ENCODE results near the gene COPS6.

COPS6 gene

GRCh38 chr7:100088621-100089457 is at the start of gene COPS6:
TSS of gene COPS6 (plus strand) at chr7:100088969. CDS start at chr7:100088991, 22 bp downstream.
- peak; percentile 85 for DNase-seq

DNA sequence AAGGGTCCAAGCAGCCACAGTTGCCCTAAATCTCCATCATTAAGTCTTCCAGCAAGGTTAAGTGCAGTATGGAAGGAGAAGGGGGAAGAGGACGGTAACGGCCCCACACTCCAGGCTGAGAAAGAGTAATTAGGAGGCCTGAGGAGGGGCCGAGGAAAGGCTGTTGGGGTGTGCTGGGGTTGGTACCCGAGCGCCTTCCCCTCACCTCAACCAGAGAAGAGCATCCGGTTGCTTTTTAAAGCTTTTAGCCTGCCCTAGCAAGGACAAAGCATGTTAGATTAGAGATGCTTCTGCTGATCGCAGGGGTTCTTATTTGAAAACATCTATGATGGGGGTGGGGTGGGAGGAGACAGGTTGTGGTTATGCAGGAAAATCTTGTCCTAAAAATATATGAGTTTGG is 48.2 kb upstream of the COPS6 start:
- DNase-seq = no peak

DNA sequence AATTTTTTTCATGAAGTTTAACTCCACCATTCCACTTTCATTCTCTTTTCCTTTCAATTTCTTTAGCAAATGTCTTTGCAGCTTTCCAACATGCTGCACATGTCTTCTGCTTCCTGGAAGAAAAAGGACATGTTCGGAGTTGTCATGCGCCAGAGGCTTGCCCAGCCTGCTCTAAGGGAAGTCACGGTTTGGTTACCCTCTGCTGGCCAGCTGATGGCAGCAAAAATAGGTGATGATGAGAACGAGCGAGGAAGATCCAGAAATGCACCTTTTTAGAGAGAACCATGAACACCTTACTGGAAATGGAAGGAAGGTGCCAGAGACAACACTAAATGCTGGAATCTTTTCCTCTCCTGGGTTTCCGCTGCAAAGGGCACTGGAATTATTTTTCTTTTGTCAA is 44.1 kb upstream of the COPS6 start:
- peak; percentile 13 for DNase-seq

DNA sequence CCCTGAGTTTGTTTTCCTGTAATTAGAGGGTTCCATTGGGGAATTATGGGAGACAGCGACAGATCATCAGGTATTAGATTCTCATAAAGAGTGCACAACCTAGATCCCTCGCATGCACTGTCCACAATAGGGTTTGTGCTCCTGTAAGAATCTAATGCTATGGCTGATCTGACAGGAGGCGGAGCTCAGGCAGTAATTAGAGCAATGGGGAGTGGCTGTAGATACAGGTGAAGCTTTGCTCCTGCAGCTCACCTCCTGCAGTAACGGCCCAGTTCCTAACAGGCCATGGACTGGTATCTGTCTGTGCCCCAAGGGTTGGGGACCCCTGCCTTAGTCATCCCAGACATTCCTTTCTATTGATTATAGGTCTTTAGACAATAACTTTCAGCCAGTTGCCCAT is 40.1 kb upstream of the COPS6 start:
- no peak for DNase-seq

- DNase-seq = peak; percentile 87
These were observed 39.1 kb upstream of the COPS6 start, which contains the start of gene ZSCAN21 for GRCh38 chr7:100049441-100050291. TSS of gene ZSCAN21 (plus strand) at chr7:100049774. CDS start at chr7:100057007, 7,233 bp downstream.

GRCh38 chr7:100051611-100052010 is 37.2 kb upstream of the COPS6 start:
- no peak for DNase-seq

- DNase-seq = peak; percentile 88
These were observed 35.6 kb upstream of the COPS6 start for GRCh38 chr7:100053215-100053614.

- no peak for DNase-seq
These were observed 31.8 kb upstream of the COPS6 start for GRCh38 chr7:100057006-100057405.

- no peak for DNase-seq
These were observed 29.5 kb upstream of the COPS6 start for GRCh38 chr7:100059251-100059739.

DNA sequence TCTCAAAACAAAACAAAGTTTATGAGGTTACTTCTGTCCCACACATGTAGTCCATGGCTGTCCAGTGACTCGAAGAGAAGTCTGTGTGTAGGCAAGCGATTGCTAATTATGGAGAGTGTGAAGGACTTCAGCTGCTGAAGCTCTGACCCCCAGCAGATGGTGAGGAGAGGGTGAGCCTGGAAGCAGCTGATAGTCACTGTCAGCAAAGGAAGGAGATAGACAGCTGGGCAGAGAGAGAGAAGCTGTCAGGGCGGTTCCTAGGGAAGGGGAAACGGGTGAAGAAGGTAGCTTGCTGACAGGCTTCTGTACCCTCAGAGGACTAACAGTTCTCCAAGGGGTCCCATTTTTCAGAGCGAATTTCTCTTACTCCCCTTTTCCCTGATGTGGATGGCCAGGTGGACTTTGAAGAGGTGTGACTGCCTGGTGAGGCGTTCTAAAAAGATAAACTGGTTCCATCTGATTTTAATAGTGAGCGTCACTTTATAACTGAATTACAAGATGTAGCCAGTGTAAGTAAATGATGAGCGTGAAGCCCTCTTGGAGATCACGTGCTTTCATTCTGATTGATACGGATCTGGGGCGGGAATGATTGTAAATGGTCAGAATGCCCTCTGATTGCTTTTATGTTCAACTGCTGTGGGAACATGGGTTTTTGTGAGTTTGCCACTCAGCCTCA is 27.1 kb upstream of the COPS6 start:
- DNase-seq = no peak

GRCh38 chr7:100063376-100063775 is 25.4 kb upstream of the COPS6 start:
- no peak for DNase-seq

GRCh38 chr7:100064162-100064561 is 24.6 kb upstream of the COPS6 start:
- no peak for DNase-seq

DNA sequence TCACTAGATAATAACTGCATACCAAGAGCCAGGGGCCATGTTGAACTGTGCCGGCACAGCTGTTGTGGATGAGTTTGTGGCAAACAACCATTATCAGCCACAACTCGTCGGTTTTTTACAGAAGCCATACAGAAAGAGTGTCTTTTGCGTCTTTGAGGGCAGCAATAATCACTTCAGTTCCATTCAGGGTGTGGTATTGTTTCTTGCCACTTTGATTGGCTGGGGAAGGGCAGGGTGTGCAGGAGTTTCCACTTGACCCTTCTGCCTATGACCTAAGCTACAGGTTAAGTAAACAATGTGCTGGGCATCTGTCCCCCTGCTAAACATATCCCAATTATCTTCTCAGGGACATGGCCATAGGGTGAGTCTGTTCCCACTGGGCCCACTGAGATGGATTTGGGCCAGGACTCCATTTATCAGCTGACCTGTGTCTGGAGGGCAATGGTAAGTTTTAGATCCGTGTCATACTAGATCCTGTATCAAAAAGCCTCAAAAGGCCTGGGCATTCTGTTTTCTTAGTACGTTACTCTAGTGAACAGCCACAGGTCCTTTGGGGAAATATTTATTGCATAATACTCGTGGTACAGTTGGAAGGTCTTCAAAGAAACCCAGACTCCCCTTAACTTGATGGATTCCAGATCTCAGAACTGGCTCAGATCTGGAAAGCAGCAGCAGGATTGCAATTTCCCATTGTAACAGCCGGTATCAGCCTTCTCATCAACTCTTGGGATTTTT is 23.1 kb upstream of the COPS6 start:
- DNase-seq = no peak

- DNase-seq = peak; percentile 8
These were observed 21.8 kb upstream of the COPS6 start for GRCh38 chr7:100066953-100067352.

DNA sequence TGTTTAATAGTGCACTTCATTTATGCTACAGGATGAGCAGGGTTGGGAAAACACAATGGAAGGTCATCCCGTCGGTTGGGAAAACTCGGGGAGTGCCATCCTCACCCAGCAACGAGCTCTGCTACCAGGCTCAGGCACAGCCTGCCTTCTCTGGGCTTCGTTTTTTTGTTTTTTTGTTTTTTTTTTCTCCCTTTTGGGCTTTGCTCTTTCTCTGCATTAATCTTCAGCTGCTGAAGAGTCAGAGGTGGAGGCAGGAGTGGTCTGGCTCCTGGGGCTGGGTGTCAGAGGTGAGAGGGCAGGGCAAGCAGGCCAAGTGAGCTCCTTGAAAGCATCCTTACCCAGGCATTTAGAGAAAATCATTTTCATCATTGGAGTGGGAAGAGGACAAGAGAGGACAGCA is 18.8 kb upstream of the COPS6 start:
- no peak for DNase-seq

- no peak for DNase-seq
These were observed 17.6 kb upstream of the COPS6 start for GRCh38 chr7:100071018-100071723.

GRCh38 chr7:100072462-100072861 is 16.3 kb upstream of the COPS6 start:
- no peak for DNase-seq

DNA sequence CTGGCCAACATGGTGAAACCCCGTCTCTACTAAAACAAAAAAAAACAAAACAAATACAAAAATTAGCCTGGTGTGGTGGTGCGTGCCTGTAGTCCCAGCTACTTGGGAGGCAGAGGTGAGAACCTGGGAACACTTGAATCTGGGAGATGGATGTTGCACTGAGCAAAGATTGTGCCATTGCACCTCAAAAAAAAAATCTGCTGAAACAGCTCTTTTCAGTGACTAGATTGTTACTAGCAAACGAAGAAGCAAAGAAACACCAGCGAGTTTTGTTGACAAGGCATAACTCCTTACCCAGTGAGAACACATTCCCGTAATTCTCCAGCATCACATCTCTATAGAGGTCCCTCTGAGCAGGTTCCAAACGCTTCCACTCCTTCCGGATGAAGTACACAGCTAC is 13.9 kb upstream of the COPS6 start:
- DNase-seq = no peak

- no peak for DNase-seq
These were observed 13.4 kb upstream of the COPS6 start for GRCh38 chr7:100075418-100075817.

GRCh38 chr7:100077205-100077604 is 11.6 kb upstream of the COPS6 start:
- no peak for DNase-seq

DNA sequence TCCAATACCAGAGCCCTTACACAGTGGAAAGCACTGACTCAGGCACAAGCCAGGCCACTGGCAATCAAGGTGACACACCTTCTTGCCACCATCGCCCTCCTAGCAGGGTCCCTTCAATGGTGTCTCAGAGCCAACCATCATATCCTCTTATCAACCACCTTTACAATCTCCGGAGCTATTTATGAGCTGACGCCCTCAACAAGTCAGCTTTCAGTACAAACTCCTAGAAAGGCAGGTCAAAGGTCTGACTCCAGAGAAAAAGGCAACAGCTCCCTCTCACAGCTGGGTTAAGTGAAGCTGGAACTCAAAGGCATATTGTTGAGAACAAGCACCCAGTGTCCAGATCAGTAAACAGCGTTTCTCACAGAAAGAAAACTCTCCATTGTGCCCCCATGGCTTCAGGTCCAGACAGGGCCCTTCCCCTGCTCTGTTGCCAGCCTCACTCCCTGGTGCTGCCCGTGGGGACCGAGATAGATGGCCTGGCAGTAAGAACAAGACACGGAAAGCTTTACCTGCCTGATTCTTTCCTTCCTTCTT is 9.7 kb upstream of the COPS6 start:
- DNase-seq = peak; percentile 80

All from midbrain (tissue), 1 donor.